Measurements from ENCODE around the gene UBIAD1. TPM values are rescaled to one million over a fixed set of nuclear protein-coding genes. Genes with fewer than 3 reads are reported as not detected.

Gene UBIAD1
- total and polyA plus RNA-seq, 8 donors, result 2.2 to 33.8 (median 5.9) TPM

- Histone ChIP-seq H3K36me3 (peaks cover 9 to 56% (median 53%) of the 10 kb centered on the region in 4 donors), H3K27me3 (no peaks in the 10 kb centered on the region), H3K4me1 (peaks cover 0 to 29% (median 24%) of the 10 kb centered on the region in 4 donors), H3K27ac (peak overlapping the region in 2 of 5 donors; percentile 22 to 68), H3K9me3 (no peaks in the 10 kb centered on the region), H3K4me3 (no peak overlapping the region)
- TF ChIP-seq POLR2AphosphoS5 (IDR thresholded peaks at IDR 0.05) (peak in 1 of 3 donors; percentile 40), CTCF (IDR thresholded peaks at IDR 0.05) (no peak)
- intact Hi-C loops (cut with DNase I; ENCODE audit: low total_unique reads), result no loop called here
- DNase-seq, result peak in 1 of 2 donors; percentile 65
- 31 to 41% (median 36%) methylated on average over 8 of the region's 8 CpGs for WGBS, 5 donors
These were observed 8.7 kb downstream of the UBIAD1 start for GRCh38 chr1:11281518-11282331.

GRCh38 chr1:11283151-11283550 lies 10.2 kb downstream of the UBIAD1 start:
- TF ChIP-seq EP300 (IDR thresholded peaks at IDR 0.05), result no peak
- no peak for TF ChIP-seq POLR2AphosphoS5 (IDR thresholded peaks at IDR 0.05)
- TF ChIP-seq CTCF (IDR thresholded peaks at IDR 0.05), result no peak
- no peak for TF ChIP-seq POLR2A (IDR thresholded peaks at IDR 0.05)
- H3K36me3 ChIP-seq, result peaks cover 9 to 57% (median 54%) of the 10 kb centered on the region in 4 donors
- no peak for DNase-seq
- H3K27ac ChIP-seq, result no peak overlapping the region
- peaks cover 0 to 27% (median 20%) of the 10 kb centered on the region in 4 donors for H3K4me1 ChIP-seq
- H3K27me3 ChIP-seq, result no peaks in the 10 kb centered on the region
- no peaks in the 10 kb centered on the region for H3K9me3 ChIP-seq
- no peak overlapping the region for H3K4me3 ChIP-seq
- WGBS, 5 donors, result 95 to 100% (median 97%) methylated on average over 6 of the region's 6 CpGs
- intact Hi-C loops (cut with DNase I; ENCODE audit: low total_unique reads), result no loop called here

GRCh38 chr1:11284784-11285183 lies 11.8 kb downstream of the UBIAD1 start:
- 78 to 85% (median 80%) methylated on average over 6 of the region's 6 CpGs for WGBS, 5 donors
- DNase-seq, result no peak
- intact Hi-C loops (cut with DNase I; ENCODE audit: low total_unique reads), result no loop called here
- H3K27ac ChIP-seq, result no peak overlapping the region
- H3K9me3 ChIP-seq, result no peaks in the 10 kb centered on the region
- peaks cover 0 to 27% (median 20%) of the 10 kb centered on the region in 4 donors for H3K4me1 ChIP-seq
- peaks cover 9 to 59% (median 55%) of the 10 kb centered on the region in 4 donors for H3K36me3 ChIP-seq
- no peak overlapping the region for H3K4me3 ChIP-seq
- H3K27me3 ChIP-seq, result no peaks in the 10 kb centered on the region
- TF ChIP-seq CTCF (IDR thresholded peaks at IDR 0.05) (no peak), EP300 (IDR thresholded peaks at IDR 0.05) (no peak), POLR2A (IDR thresholded peaks at IDR 0.05) (no peak), POLR2AphosphoS5 (IDR thresholded peaks at IDR 0.05) (no peak)

- H3K27me3 ChIP-seq, result no peaks in the 10 kb centered on the region
- H3K27ac ChIP-seq, result no peak overlapping the region
- H3K4me1 ChIP-seq, result peaks cover 0 to 19% (median 14%) of the 10 kb centered on the region in 4 donors
- peaks cover 9 to 68% (median 63%) of the 10 kb centered on the region in 4 donors for H3K36me3 ChIP-seq
- intact Hi-C loops (cut with DNase I; ENCODE audit: low total_unique reads), result no loop called here
- H3K4me3 ChIP-seq, result no peak overlapping the region
- DNase-seq, result peak in 1 of 2 donors; percentile 26
- 81 to 91% (median 89%) methylated on average over 7 of the region's 7 CpGs for WGBS, 5 donors
- TF ChIP-seq EP300 (IDR thresholded peaks at IDR 0.05) (no peak), CTCF (IDR thresholded peaks at IDR 0.05) (no peak), POLR2AphosphoS5 (IDR thresholded peaks at IDR 0.05) (no peak), POLR2A (IDR thresholded peaks at IDR 0.05) (no peak)
- H3K9me3 ChIP-seq, result no peaks in the 10 kb centered on the region
These were observed 13.1 kb downstream of the UBIAD1 start for GRCh38 chr1:11285883-11286734.
